Type B pancreatic cell (in vitro differentiated cells): Measurements from ENCODE around the gene NPC2. TPM values are rescaled to one million over a fixed set of nuclear protein-coding genes. Genes with fewer than 3 reads are reported as not detected.

ENCODE experiments used
- DNase-seq: peaks from one replicate; pipeline ENCODE4 v3.0.0; 2021; ENCODE audit warnings: mixed read lengths; ENCODE audit not compliant: unreplicated experiment; ENCODE audit errors: extremely low spot score
- H3K27ac Mint-ChIP-seq: 2 replicates; pipeline ENCODE4 v1.8.0; 2021; ENCODE audit warnings: mild to moderate bottlenecking, mixed read lengths
- H3K27me3 Mint-ChIP-seq: 2 replicates; pipeline ENCODE4 v1.8.0; 2021; ENCODE audit warnings: mixed read lengths
- H3K36me3 Mint-ChIP-seq: 2 replicates; pipeline ENCODE4 v1.8.0; 2021; ENCODE audit warnings: mixed read lengths
- H3K4me1 Mint-ChIP-seq: one replicate; pipeline ENCODE4 v1.8.0; 2021; ENCODE audit warnings: mixed read lengths; ENCODE audit not compliant: unreplicated experiment
- H3K4me3 Mint-ChIP-seq: 2 replicates; pipeline ENCODE4 v1.8.0; 2021; ENCODE audit warnings: mild to moderate bottlenecking, mixed read lengths
- H3K9me3 Mint-ChIP-seq: 2 replicates; pipeline ENCODE4 v1.8.0; 2021; ENCODE audit warnings: mixed read lengths
- total RNA-seq: library from RNA; stranded (reverse); gene quantifications from 2 replicates; pipeline ENCODE4 v1.2.1, GENCODE V29; 2021; ENCODE audit warnings: low replicate concordance
- TF ChIP-seq, protein P1 (sequence below): fragments of 200-600 bp; sonication (generic); conservative IDR thresholded peaks from 2 replicates; pipeline ENCODE4 v1.5.0; 2021; ENCODE audit warnings: antibody characterized with exemption, mild to moderate bottlenecking

Gene NPC2
- total RNA-seq, 1 donor from 2014 or later: 165 TPM

- no peaks in the 10 kb centered on the region for H3K36me3 Mint-ChIP-seq
- peaks cover 5% of the 10 kb centered on the region for H3K4me1 Mint-ChIP-seq
- no peak overlapping the region for H3K4me3 Mint-ChIP-seq
- H3K27ac Mint-ChIP-seq: no peak overlapping the region
- H3K27me3 Mint-ChIP-seq: no peaks in the 10 kb centered on the region
- DNase-seq: no peak
- H3K9me3 Mint-ChIP-seq: no peaks in the 10 kb centered on the region
- TF ChIP-seq, protein P1, sequence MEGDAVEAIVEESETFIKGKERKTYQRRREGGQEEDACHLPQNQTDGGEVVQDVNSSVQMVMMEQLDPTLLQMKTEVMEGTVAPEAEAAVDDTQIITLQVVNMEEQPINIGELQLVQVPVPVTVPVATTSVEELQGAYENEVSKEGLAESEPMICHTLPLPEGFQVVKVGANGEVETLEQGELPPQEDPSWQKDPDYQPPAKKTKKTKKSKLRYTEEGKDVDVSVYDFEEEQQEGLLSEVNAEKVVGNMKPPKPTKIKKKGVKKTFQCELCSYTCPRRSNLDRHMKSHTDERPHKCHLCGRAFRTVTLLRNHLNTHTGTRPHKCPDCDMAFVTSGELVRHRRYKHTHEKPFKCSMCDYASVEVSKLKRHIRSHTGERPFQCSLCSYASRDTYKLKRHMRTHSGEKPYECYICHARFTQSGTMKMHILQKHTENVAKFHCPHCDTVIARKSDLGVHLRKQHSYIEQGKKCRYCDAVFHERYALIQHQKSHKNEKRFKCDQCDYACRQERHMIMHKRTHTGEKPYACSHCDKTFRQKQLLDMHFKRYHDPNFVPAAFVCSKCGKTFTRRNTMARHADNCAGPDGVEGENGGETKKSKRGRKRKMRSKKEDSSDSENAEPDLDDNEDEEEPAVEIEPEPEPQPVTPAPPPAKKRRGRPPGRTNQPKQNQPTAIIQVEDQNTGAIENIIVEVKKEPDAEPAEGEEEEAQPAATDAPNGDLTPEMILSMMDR: no peak
Observed at GRCh38 chr14:74524076-74524811, 31.1 kb upstream of the NPC2 start.

DNA sequence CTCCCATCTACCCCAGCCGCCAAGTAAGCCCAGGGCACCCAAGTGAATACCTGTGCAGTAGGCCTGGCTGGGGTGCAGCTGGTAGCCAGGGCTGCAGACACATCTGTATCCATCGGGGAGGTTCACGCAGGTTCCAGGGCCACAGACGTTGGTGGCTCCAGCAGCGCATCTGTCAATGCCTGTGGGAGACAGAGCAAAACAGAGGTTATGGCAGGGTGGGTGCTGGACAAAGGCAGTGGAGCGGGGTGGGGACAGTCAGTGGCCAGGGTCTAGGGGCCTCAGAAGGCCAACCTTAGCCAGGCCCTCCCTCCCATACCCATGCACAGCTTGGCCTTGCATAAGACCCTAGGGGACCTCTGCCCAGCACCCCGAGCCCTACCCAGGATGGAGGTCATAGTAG, 29.6 kb upstream of the NPC2 start:
- H3K27me3 Mint-ChIP-seq: no peaks in the 10 kb centered on the region
- peaks cover 11% of the 10 kb centered on the region for H3K4me1 Mint-ChIP-seq
- TF ChIP-seq, protein P1: no peak

DNA sequence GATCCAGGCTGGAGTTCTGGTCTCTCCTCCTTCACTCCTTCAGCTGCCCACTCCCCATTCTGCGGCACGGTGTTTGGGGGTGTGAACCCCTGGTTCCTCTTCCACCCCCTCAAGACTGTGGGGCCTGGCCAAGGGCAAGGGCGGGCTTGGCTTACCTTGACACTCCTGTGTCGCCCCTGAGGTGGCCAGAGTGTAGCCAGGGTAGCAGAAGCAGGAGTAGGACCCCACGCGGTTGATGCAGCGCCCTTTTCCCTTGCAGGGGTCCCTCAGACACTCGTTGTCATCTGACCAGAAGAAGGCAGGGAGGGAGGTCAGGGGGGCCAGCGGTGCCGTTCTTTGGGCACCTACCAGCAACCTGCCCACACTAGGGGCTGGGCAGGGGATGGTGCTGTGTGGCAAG, 28.7 kb upstream of the NPC2 start:
- TF ChIP-seq, protein P1: no peak
- no peak for DNase-seq
- H3K27me3 Mint-ChIP-seq: no peaks in the 10 kb centered on the region
- H3K36me3 Mint-ChIP-seq: no peaks in the 10 kb centered on the region
- no peak overlapping the region for H3K4me3 Mint-ChIP-seq
- no peaks in the 10 kb centered on the region for H3K9me3 Mint-ChIP-seq
- H3K4me1 Mint-ChIP-seq: peaks cover 11% of the 10 kb centered on the region
- H3K27ac Mint-ChIP-seq: no peak overlapping the region

More for the DNA sequence above, 29.6 kb upstream of the NPC2 start:
- H3K9me3 Mint-ChIP-seq: no peaks in the 10 kb centered on the region
- DNase-seq: no peak
- no peaks in the 10 kb centered on the region for H3K36me3 Mint-ChIP-seq
- H3K27ac Mint-ChIP-seq: no peak overlapping the region
- no peak overlapping the region for H3K4me3 Mint-ChIP-seq

- H3K4me3 Mint-ChIP-seq: no peak overlapping the region
Observed at GRCh38 chr14:74519316-74520074, 26.4 kb upstream of the NPC2 start.

DNA sequence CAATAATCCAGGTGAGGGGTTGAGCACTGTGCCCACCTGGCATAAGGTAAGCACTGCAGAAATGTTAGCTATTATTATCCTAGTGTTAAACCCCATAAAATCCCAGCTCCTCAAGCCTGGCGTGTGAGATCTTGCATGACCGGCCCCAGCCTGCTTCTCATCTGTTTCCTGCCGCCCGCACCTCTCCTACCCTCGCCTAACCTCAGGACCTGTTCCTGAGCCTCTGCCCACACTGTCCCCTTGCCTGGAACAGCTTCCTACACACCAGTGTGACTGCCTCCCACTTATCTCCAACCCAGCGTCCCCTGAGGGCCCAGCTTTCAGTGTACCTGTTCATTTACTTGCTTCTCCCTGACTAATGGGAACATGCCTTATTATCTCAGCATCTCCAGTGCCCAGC, 25.1 kb upstream of the NPC2 start:
- H3K36me3 Mint-ChIP-seq: no peaks in the 10 kb centered on the region
- H3K4me1 Mint-ChIP-seq: peaks cover 6% of the 10 kb centered on the region
- H3K27ac Mint-ChIP-seq: no peak overlapping the region
- no peaks in the 10 kb centered on the region for H3K9me3 Mint-ChIP-seq
- H3K27me3 Mint-ChIP-seq: no peaks in the 10 kb centered on the region
- no peak for DNase-seq
- H3K4me3 Mint-ChIP-seq: no peak overlapping the region
- TF ChIP-seq, protein P1: no peak

More at GRCh38 chr14:74519316-74520074, 26.4 kb upstream of the NPC2 start:
- H3K4me1 Mint-ChIP-seq: peaks cover 6% of the 10 kb centered on the region
- TF ChIP-seq, protein P1: no peak
- no peaks in the 10 kb centered on the region for H3K36me3 Mint-ChIP-seq
- no peaks in the 10 kb centered on the region for H3K9me3 Mint-ChIP-seq
- H3K27me3 Mint-ChIP-seq: no peaks in the 10 kb centered on the region
- no peak for DNase-seq
- H3K27ac Mint-ChIP-seq: no peak overlapping the region
